ENCODE results near the gene SIPA1L3.

SIPA1L3 gene

DNA sequence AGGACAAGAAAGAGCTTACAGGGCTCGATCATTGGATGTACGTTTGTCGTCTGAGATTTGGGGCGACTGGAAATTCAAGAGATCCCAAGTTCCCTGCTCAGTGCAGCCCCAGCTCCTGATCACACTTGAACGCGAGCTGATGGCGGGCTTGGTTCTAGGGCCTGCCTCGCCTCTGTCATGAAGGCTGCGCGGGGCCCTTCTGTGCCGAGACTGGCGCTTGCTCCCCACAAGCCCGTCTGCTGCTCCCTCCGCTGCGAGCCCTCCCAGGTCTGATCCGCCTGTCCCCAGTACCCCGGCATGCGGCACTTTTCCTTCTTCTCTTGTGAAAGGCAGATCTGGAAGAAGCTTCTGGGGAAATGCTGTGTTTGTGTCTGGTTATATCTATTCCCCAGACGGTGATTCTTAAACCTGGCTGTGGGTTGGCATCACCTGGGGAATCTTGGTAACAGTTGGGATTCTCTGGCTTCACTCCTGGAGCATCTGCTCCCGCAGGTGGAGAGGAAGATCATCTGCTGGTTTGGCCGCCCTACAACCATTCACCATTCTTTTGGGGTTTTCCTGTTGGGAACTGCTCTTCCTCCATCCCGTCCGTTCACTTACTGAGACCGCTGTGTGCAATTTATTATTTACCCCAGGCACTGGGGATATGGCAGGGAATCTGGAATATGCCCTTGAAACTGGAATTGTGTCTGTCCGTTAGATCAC lies 43.6 kb downstream of the SIPA1L3 start:
- no peak for DNase-seq

DNA sequence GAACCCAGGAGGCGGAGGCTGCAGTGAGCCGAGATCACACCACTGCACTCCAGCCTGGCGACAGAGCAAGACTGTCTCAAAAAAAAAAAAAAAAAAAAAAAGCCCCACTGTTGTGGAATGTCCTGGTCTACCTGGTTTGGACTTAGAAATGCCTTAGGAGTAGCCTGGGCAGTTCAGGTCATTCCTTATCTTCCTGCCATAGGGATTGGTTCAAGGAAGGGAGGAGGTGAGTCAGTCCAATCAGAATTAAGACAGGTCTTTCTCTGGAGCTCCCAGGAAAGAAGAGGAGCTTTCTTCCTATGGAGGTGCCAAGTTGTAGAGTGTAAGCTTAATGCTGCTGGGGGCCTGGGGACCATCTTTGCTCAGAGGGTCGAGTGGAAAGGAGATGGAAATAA lies 44.8 kb downstream of the SIPA1L3 start:
- DNase-seq = no peak

DNA sequence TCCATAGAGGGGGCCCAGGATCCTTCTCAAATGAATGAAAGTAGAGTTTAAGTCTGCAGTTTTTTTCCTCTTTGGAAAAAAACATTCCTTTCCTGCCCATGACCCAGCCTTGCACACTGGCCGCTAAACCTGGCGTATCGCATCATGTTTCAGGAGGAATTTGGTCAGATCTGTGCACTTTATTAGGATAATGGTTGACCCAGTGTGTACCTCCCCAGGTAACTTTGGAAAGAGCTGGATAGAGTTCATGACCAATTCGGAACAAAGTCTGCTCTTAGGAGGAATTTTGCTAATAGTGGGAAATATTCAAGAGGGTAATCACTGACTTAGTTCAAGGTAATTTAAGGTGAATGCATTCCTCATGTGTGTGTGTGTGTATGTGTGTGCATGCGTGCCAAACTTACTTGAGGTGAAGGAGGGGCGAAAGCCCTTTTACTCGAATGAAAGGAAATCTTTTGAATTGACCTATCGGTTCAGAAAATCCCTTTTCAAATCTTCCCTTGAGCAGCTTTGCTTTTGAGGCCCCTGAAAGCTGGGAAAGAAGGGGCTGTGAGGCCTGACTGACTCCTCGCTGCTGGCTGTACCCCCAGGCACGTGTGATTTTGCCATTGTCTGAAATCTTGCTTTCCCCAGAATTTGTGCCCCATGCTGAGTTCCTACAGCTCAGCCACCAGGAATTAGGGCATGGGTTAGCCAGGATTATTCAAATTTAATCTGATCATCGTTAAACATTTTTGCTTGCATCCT lies 46.3 kb downstream of the SIPA1L3 start:
- no peak for DNase-seq

DNA sequence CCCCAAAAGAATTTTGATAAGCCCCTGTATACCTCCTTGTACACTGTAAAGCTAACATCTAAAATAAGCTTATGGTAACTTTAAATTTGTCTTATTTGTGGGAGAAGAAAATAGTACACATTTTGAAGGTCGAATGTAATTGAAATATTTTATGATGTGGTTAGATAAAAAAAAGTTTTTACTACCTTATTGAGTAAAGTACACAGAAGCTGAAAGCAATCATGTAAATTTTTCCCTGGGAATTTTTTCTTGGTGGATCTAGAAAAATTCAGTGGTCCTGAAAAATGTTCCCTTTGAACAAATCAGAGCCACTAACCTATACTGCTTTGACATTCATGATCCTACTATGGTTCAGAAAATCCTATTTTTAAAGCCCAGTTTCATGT lies 46.9 kb downstream of the SIPA1L3 start:
- DNase-seq = no peak

DNA sequence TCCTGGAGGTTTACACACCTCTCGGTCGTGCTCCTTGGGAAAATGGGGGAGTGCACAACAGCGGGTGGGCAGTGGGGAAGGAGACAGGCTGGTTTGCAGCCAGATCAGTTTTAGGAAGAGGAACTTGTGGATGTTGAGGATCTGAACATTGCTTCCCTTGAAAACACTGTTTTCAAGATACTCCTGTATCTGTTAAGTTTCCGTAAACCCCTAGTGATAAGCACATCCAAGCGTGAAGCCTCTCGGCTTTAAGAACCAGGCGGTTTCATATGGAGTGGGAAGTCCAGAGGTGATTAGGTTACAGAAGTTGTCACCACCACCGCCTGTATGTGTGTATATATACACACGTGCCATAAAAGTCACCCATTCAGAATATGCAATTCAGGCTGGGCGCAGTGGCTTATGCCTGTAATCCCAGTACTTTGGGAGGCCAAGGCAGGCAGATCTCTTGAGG lies 47.4 kb downstream of the SIPA1L3 start:
- no peak for DNase-seq

DNA sequence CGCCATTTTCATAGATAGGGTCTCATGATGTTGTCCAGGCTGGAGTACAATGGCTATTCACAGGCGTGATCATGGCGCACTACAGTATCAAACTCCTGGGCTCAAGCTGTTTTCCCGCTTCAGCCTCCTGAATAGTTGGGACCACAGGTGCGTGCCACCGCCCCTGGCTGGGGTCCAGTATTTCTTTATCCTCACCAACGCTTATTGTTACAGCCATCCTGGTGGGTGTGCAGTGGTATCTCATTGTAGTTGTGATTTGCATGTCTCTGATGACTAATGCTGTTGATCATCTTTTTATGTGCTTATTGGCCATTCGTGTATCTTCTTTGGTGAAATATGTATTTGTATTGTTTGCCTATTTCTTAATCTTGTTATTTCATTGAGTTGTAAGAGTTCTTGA lies 49.0 kb downstream of the SIPA1L3 start:
- no peak for DNase-seq

DNA sequence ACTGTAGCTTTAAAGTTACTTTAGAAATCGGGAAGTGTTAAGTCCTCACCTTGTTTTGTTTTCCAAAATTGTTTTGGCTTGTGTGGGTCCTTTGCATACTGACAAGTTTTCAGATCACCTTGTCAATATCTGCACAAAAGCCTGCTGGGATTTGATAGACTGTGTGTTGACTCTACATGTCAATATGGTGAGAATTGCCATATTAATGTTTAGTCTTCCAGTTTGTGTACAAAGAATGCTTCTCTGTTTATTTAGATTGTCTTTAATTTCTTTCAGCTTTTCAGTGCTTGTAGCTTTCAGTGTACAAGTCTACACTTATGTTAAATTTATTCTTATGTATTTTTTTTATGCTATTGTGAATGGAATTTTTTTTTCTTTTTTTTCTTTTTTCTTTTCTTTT lies 50.2 kb downstream of the SIPA1L3 start:
- no peak for DNase-seq

DNA sequence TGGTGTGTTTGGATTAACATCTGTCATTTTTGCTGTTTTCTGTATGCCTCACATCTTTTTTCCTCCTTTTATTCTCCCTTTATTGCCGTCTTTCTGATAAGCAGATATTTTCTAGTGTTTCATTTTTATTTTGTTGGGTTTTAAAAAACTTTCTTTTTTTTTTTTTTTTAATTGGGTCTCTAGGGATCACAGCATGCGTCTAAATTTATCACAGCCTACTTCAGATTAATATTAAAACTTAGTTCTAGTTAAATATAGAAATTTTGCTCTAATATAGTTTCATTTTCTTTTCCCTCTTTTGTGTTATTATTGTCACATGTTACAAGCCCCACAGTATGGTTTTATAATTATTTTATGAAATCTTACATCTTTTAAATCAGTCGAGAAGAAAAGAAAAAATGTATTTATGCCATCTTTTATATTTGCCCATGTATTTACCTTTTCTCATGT lies 52.7 kb downstream of the SIPA1L3 start:
- no peak for DNase-seq

DNA sequence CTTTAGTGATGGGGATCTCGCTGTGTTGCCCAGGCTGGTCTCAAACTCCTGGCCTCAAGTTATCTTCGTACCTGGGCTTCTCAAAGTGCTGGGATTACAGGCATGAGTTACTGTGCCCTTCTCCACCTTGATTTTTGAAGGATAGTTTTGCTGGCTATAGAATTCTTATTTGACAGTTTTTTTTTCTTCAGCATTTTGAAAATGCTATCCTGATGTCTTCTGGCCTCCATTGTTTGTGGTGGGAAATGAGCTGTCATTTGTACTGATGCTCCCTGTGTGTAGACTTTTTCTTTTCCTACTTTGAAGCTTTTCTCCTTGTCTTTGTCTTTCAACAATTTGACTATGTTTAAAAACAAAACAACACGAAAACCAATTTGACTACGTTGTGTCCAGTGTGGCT lies 54.2 kb downstream of the SIPA1L3 start:
- no peak for DNase-seq

DNA sequence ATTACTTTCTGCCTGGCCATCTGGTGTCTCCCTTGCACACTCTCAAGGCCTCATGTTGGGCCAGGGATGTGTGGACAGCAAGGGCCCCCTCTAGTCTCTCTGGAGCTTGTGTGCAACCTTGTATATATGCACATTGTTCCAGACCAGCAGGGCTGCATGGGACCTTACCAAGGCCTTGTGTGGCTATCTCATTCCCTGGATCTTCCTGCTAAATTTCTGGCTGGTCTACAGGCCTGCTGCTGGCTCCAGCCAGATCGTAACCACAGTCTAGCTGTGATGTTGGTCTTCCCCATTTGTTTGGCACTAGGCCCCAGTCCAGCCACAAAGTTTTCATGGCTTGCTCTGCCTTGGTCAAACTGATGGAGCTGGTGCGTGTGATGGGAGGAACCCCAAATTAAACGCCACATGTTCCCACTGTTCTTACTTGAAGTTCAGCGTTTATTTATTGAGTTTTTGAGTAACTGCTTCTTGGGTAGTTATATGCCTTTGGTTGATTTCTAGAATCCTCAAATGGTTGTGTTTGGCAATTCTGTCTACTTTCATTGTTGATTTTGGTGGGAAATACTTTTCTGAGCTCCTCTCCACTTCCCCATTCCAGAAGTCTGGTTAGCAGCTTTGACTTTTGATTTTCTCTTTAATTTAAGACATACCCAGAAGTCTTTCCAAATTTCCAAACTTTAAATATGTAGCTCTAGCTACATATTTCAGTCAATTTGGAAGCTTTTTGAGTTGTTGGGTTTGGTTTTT lies 56.4 kb downstream of the SIPA1L3 start:
- DNase-seq = no peak

DNA sequence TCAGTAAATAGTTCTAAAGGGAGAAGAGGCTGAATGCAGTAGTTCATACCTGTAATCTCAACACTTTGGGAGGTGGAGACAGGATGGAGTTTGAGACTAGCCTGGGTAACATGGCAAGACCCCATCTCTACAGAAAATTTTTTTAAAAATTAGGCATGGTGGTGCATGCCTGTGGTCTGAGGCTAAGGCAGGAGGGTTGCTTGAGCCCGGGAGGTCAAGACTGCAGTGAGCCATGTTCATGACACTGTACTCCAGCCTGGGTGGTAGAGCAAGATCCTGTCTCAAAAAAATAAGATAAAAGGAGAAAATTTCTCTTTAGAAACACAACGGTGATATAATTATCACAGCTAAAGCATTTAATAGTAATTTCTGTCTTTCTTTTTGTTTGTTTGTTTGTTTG lies 57.1 kb downstream of the SIPA1L3 start:
- no peak for DNase-seq

DNA sequence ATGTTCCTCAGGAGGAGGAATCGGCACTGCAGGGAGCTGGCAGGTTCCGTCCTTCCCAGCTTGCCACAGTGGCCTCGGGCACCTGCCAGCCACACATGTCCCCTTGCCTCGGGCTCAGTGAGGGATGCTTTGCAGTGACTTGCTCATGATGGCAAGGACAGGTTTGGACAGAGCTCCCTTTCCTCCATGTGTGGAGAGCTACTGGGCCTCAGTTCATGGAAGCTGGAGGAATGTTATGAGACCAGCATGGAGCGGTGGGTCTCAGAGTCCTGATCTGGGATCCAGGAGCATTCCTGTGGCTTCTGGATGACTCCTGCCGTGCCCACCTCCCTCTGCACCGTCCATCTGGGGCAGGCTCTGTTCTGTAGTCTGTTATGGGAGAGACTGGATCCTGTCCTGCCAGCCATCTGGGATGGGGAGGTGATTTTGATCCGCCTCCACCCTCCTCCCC lies 59.2 kb downstream of the SIPA1L3 start:
- no peak for DNase-seq

DNA sequence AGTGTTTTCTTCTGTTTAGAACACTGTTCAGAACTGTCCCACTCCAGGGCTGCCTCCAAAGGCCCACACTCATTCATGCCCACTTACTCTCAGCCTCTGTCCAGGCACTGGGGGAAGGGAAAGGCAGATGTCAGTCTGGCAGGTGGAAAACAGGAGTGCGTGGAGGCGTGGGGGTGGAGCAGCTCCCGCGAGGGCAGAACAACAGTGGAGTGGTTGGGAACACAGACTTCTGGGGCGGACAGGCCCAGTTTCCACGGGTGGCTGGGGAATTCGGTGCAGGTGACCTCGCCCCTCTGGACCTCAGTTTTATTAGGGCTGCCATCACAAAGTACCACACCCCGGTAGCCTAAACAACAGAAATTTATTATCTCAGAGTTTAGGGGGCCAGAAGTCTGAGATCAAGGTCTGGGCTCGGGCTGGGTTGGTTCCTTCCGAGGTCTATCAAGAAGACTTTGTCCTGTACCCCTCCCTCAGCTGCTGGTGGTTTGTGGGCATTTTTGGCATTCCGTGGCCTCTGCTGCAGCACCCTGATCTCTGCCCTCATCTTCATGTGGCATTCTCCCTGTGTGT lies 59.7 kb downstream of the SIPA1L3 start:
- no peak for DNase-seq

DNA sequence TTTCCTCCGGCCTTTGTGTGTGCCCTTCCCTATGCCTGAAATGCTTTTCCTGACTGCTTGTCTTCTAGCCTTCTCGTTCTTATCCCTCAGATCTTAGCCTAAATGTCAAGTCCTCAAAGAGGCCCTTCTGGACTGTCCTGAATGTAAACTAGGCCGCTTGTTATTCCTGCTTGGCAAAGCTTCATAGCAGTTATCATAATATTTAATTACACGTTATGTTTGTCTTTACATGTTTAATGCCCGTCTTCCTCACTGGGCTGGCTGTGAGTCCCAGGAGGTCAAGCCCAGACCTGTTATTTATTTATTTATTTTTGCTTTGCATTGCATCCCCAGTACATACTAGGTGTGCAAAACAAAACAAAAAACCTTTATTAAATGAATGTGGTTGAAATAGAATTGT lies 62.7 kb downstream of the SIPA1L3 start:
- DNase-seq = no peak

DNA sequence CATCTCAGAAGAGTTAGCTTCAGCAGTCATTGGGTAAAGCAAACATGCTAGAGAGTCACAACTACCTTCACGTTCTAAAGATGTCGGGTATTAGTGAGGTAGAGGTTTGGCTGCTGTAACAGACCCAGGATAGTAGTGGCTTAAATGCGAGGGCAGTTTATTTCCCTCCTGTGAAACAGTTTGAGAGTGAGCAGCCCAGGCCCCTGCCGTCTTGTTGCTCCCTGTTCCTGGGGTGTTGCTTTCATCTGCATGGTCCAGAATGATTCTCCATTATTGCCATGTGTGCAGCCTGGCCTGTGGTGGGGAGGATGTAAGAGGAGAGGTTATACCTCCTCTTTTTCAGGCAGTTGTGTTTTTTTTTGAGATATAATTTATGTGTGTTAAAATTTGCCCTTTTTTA lies 63.7 kb downstream of the SIPA1L3 start:
- DNase-seq = no peak

DNA sequence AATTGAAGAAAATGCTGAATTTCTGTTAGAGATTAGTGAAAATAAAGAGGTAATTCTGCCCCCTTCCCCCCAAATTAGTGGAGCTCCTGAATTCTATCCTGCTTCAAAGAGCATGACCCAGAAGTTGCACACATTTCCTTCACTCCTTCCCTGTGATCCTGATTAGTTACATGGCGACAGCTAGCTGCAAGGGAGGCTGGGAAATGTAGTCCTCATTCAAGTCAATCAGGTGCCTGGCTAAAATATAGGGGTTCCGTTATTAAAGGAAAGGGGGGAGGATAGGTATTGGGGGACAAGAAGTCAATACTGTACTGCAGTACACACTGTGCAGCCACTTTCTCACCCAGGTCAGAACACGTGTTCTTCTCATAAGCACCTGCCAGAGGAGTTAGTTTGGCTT lies 65.8 kb downstream of the SIPA1L3 start:
- DNase-seq = no peak

DNA sequence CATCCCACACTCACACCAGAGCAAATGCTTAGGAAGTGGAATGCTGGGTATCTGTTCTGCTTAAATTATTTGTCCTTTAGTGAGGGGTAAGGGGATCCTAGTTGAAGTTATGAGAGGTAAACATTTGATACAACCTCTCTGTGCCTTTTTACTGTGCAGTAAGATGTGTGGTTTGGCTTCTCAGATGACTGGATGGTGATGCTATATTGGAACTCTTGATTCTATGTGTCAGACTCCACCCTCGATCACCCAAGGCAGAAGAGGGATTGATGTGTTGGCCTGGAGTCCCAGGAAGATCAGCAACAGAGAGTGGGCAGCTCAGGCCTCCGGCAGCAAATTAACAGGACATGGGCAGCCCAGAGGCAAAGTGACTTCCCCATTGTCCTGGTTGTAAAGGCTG lies 66.7 kb downstream of the SIPA1L3 start:
- DNase-seq = no peak

DNA sequence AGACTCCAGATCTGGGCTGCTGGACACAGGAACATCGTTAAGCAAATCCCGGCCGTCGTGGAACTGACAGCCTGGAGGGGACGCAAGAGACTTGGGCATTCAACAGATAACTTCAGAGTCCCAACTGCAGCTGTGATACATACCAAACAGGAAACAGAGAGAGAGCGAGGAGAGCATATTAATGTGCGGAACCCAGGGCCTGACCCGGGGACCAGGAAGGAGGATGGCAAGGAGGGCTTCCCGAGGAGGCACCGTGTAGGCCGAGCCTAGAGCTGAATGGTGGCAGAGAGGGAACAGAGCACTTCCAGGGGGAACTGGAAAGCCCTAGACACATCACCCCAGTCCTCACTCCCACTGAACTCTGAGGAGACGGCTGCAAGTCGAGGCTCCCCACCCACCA lies 68.1 kb downstream of the SIPA1L3 start:
- DNase-seq = no peak

DNA sequence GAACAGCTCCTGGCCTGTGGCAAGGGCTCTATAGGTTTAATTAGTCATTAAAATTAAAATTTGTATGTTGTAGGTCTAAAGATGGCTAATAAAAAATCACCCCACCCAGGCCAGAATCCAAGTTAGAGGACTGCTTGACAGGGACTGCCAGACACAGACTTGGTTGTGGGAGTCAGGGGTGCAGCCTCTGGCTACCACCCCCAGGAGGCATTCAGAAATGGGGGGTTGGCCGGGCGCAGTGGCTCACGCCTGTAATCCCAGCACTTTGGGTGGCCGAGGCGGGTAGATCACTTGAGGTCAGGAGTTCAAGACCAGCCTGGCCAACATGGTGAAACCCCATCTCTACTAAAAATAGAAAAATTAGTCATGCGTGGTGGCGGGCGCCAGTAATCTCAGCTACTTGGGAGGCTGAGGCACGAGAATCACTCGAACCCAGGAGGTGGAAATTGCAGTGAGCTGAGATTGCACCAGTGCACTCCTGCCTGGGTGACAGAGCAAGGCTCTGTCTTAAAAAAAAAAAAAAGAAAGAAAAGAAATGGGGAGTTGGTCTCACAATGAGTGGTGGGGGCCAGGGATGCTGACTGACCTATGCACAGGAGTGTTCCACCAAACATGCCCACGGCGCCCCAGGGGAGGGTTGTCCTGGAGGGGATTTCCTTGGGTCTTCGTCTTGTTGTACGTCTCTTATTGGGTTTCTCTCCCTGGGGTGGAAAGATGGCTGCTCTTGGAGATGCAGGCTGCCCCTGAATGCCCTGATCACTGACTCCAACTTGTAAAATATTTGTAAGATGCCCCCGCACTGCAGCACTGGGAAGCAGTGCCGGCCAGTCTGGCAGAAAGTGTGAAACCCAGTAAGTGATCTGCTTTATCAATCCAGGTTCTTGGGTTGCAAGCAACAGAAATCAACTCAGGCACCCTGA lies 68.8 kb downstream of the SIPA1L3 start:
- no peak for DNase-seq

DNA sequence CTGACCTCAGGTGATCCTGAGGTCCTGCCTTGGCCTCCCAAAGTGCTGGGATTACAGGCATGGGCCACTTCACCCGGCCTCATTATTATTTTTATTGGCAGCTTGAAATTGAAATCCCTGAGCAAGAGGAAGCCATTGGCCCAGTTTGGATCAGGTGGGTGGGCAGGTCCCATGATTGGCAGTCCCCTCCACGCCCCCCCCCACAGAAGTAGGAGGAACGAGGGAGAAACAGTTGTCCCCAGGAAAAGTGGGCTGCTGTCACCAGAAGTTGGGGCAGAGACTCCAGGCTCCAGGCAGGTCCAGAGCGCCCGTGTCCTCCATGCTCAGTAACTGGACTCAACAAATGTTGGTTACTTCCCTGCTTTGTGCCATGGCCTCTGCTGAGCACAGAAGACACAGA lies 70.4 kb downstream of the SIPA1L3 start:
- DNase-seq = no peak

DNA sequence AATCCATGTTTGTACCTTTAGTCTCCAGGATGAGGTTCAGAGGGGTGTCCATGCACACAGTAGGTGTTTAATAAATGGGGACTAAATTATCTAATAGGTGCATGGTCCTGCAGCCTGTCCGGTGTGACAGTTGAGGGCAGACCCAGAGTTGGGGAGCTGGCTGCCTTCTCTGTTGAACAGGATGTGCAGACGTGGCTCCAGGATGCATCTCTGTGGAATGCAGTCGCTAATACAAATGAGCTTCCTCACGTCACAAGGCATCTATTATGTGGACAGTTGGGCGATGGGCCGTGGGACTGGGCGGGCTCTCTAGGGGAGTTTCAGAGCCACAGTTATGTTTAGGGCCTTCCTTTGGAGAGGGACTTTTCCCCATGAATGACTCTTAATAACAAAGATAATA lies 71.0 kb downstream of the SIPA1L3 start:
- no peak for DNase-seq

DNA sequence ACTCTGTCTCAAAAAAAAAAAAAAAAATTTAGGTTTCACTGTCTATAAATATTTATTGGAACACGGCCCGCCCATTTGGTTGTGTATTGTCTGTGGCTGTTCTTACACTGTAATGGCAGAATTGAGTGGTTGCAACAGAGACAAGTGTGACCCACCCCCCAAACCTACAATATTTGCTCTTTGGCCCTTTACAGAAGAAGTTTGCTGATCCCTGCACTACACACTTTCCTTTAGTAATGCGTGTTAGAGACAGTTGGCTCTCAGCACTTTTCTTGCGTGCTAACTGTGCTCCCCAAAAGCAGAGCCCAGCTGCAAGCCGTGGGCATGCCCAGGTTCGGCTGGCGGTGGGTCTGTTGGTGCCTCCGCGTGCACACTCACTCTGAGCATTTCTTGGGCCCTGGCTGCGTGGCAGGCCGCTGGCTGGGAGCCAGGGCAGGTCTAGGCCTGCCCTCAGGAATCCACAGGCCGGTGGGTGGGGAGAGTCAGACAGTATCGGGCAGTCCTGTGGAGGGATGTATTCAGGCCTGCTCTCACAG lies 72.6 kb downstream of the SIPA1L3 start:
- DNase-seq = no peak

All from SW 1271 (cell line).